ENCODE data around the gene NUDT4B. TPM values are rescaled to one million over a fixed set of nuclear protein-coding genes. Genes with fewer than 3 reads are reported as not detected.
"Not testable (repeated sequence)": the region's sequence is repeated elsewhere in the genome, so short reads cannot be mapped to it uniquely, and the experiment has no call there.

Gene NUDT4B
- total RNA-seq, 1 experiment from 2014 or later, result not detected

GRCh38 chr1:148749335-148749681 lies 734 bp downstream of the NUDT4B start:
- H3K23me2 ChIP-seq (ENCODE audit: insufficient read length, low read depth, low read length, poor library complexity, severe bottlenecking); H3K27me3 ChIP-seq (ENCODE audit: insufficient read depth, low read length); H3K4ac ChIP-seq (ENCODE audit: low read depth, low read length); H3K9me3 Mint-ChIP-seq; H3T11ph ChIP-seq (ENCODE audit: low read length); H2BK20ac ChIP-seq (ENCODE audit: low read depth, low read length, poor library complexity, severe bottlenecking); H3K23ac ChIP-seq (ENCODE audit: insufficient read length, low read depth, low read length); H3K4me2 ChIP-seq (ENCODE audit: insufficient read depth, insufficient read length, low read length); H3K36me3 Mint-ChIP-seq (ENCODE audit: insufficient read depth in 1 of 3, low read depth in 3 of 3); H3K27me3 Mint-ChIP-seq (ENCODE audit: low read depth); H3K27ac Mint-ChIP-seq; H3K18ac ChIP-seq (ENCODE audit: insufficient read length, low read depth, low read length); H2BK15ac ChIP-seq (ENCODE audit: low read depth, low read length); H3K14ac ChIP-seq (ENCODE audit: insufficient read depth, low read length); H3K56ac ChIP-seq (ENCODE audit: insufficient read length, low read depth, low read length); H2BK5ac ChIP-seq (ENCODE audit: insufficient read length, low read length); H3K9me3 ChIP-seq (ENCODE audit: control insufficient read depth, low read depth, low read length); H2BK12ac ChIP-seq (ENCODE audit: insufficient read length, low read depth, low read length); H3K27ac ChIP-seq (ENCODE audit: insufficient read length, low read depth, low read length); H2AK5ac ChIP-seq (ENCODE audit: insufficient read length, low read length); H3K9ac ChIP-seq (ENCODE audit: extremely low read depth, insufficient read length, low read length); H4K20me1 ChIP-seq (ENCODE audit: control insufficient read depth, insufficient read depth, insufficient read length); H4K91ac ChIP-seq (ENCODE audit: insufficient read length, low read depth, low read length); H2BK120ac ChIP-seq (ENCODE audit: low read depth, low read length, poor library complexity, severe bottlenecking); H4K8ac ChIP-seq (replicated peaks; ENCODE audit: insufficient read length, low read depth, low read length); H3K4me1 Mint-ChIP-seq; H3K4me3 Mint-ChIP-seq; H3K79me1 ChIP-seq (ENCODE audit: insufficient read depth, low read depth, low read length, poor library complexity, severe bottlenecking); DNase-seq; H3K4me1 ChIP-seq (ENCODE audit: insufficient read depth, low read length); H3K79me2 ChIP-seq (ENCODE audit: insufficient read depth, low read length); H4K5ac ChIP-seq (ENCODE audit: insufficient read length, low read depth, low read length); H2AFZ ChIP-seq (ENCODE audit: low read length): not testable (repeated sequence)
- no CpG with 5 or more reads among the region's 5 CpGs for WGBS (ENCODE audit: extremely low coverage, insufficient read length, low lambda C conversion rate)

GRCh38 chr1:148756231-148756630 lies 7.7 kb downstream of the NUDT4B start:
- not testable (repeated sequence) for H3K9me3 Mint-ChIP-seq; H2BK15ac ChIP-seq (ENCODE audit: low read depth, low read length); H3K79me1 ChIP-seq (ENCODE audit: insufficient read depth, low read depth, low read length, poor library complexity, severe bottlenecking); H3K9ac ChIP-seq (ENCODE audit: extremely low read depth, insufficient read length, low read length); H3K9me3 ChIP-seq (ENCODE audit: control insufficient read depth, low read depth, low read length); DNase-seq; H3K18ac ChIP-seq (ENCODE audit: insufficient read length, low read depth, low read length); H3K79me2 ChIP-seq (ENCODE audit: insufficient read depth, low read length); H3K23ac ChIP-seq (ENCODE audit: insufficient read length, low read depth, low read length); H4K8ac ChIP-seq (replicated peaks; ENCODE audit: insufficient read length, low read depth, low read length); H3K27me3 ChIP-seq (ENCODE audit: insufficient read depth, low read length); H4K91ac ChIP-seq (ENCODE audit: insufficient read length, low read depth, low read length); H2BK5ac ChIP-seq (ENCODE audit: insufficient read length, low read length); H3K23me2 ChIP-seq (ENCODE audit: insufficient read length, low read depth, low read length, poor library complexity, severe bottlenecking); H3K14ac ChIP-seq (ENCODE audit: insufficient read depth, low read length); H4K20me1 ChIP-seq (ENCODE audit: control insufficient read depth, insufficient read depth, insufficient read length); H3K27ac Mint-ChIP-seq; H3K4ac ChIP-seq (ENCODE audit: low read depth, low read length); H3K27ac ChIP-seq (ENCODE audit: insufficient read length, low read depth, low read length); H2BK120ac ChIP-seq (ENCODE audit: low read depth, low read length, poor library complexity, severe bottlenecking); H3K27me3 Mint-ChIP-seq (ENCODE audit: low read depth); H2AFZ ChIP-seq (ENCODE audit: low read length); H3K4me2 ChIP-seq (ENCODE audit: insufficient read depth, insufficient read length, low read length); H2AK5ac ChIP-seq (ENCODE audit: insufficient read length, low read length); H4K5ac ChIP-seq (ENCODE audit: insufficient read length, low read depth, low read length); H3K56ac ChIP-seq (ENCODE audit: insufficient read length, low read depth, low read length); H3K4me1 Mint-ChIP-seq; H3K4me1 ChIP-seq (ENCODE audit: insufficient read depth, low read length); H3K36me3 Mint-ChIP-seq (ENCODE audit: insufficient read depth in 1 of 3, low read depth in 3 of 3); H2BK12ac ChIP-seq (ENCODE audit: insufficient read length, low read depth, low read length); H3T11ph ChIP-seq (ENCODE audit: low read length); H2BK20ac ChIP-seq (ENCODE audit: low read depth, low read length, poor library complexity, severe bottlenecking); H3K4me3 Mint-ChIP-seq
- whole genome bisulfite sequencing (ENCODE audit: extremely low coverage, insufficient read length, low lambda C conversion rate), result no CpG with 5 or more reads among the region's 2 CpGs

- not testable (repeated sequence) for DNase-seq; H2AK5ac ChIP-seq (ENCODE audit: insufficient read length, low read length); H3K23me2 ChIP-seq (ENCODE audit: insufficient read length, low read depth, low read length, poor library complexity, severe bottlenecking); H3K56ac ChIP-seq (ENCODE audit: insufficient read length, low read depth, low read length); H4K91ac ChIP-seq (ENCODE audit: insufficient read length, low read depth, low read length); H3K23ac ChIP-seq (ENCODE audit: insufficient read length, low read depth, low read length); H3K9me3 Mint-ChIP-seq; H3K79me2 ChIP-seq (ENCODE audit: insufficient read depth, low read length); H3K27ac Mint-ChIP-seq; H3K79me1 ChIP-seq (ENCODE audit: insufficient read depth, low read depth, low read length, poor library complexity, severe bottlenecking); H4K5ac ChIP-seq (ENCODE audit: insufficient read length, low read depth, low read length); H3K27ac ChIP-seq (ENCODE audit: insufficient read length, low read depth, low read length); H4K20me1 ChIP-seq (ENCODE audit: control insufficient read depth, insufficient read depth, insufficient read length); H2AFZ ChIP-seq (ENCODE audit: low read length); H2BK12ac ChIP-seq (ENCODE audit: insufficient read length, low read depth, low read length); H3K18ac ChIP-seq (ENCODE audit: insufficient read length, low read depth, low read length); H3K36me3 Mint-ChIP-seq (ENCODE audit: insufficient read depth in 1 of 3, low read depth in 3 of 3); H2BK120ac ChIP-seq (ENCODE audit: low read depth, low read length, poor library complexity, severe bottlenecking); H3T11ph ChIP-seq (ENCODE audit: low read length); H3K27me3 ChIP-seq (ENCODE audit: insufficient read depth, low read length); H2BK5ac ChIP-seq (ENCODE audit: insufficient read length, low read length); H3K9me3 ChIP-seq (ENCODE audit: control insufficient read depth, low read depth, low read length); H2BK20ac ChIP-seq (ENCODE audit: low read depth, low read length, poor library complexity, severe bottlenecking); H3K27me3 Mint-ChIP-seq (ENCODE audit: low read depth); H3K9ac ChIP-seq (ENCODE audit: extremely low read depth, insufficient read length, low read length); H3K14ac ChIP-seq (ENCODE audit: insufficient read depth, low read length); H3K4me2 ChIP-seq (ENCODE audit: insufficient read depth, insufficient read length, low read length); H4K8ac ChIP-seq (replicated peaks; ENCODE audit: insufficient read length, low read depth, low read length); H3K4me3 Mint-ChIP-seq; H2BK15ac ChIP-seq (ENCODE audit: low read depth, low read length); H3K4me1 Mint-ChIP-seq; H3K4ac ChIP-seq (ENCODE audit: low read depth, low read length); H3K4me1 ChIP-seq (ENCODE audit: insufficient read depth, low read length)
Observed at GRCh38 chr1:148757446-148757845, 8.9 kb downstream of the NUDT4B start.
